ENCODE results near the gene CYSRT1.
A peak's percentile ranks its signal among the peaks of the same experiment; 100 is the strongest.

CYSRT1 gene

GRCh38 chr9:137224830-137225694 is at the start of gene CYSRT1:
CYSRT1 (plus strand) TSS chr9:137225174; CDS start chr9:137225622, 448 bp downstream.
- DNase-seq (ENCODE audit: low read depth in 2 of 2): no peak

GRCh38 chr9:137175345-137175961 is 49.5 kb upstream of the CYSRT1 start:
- no peak for DNase-seq (ENCODE audit: low read depth in 2 of 2)

- peak in 1 of 2 experiments; percentile 21 for DNase-seq (ENCODE audit: low read depth in 2 of 2)
Measured at GRCh38 chr9:137176302-137177182, 48.4 kb upstream of the CYSRT1 start.

GRCh38 chr9:137178201-137178938 is 46.6 kb upstream of the CYSRT1 start:
- DNase-seq (ENCODE audit: low read depth in 2 of 2): no peak

- DNase-seq (ENCODE audit: low read depth in 2 of 2): no peak
Measured at GRCh38 chr9:137178939-137179630, 45.9 kb upstream of the CYSRT1 start.

- DNase-seq (ENCODE audit: low read depth in 2 of 2): no peak
Measured at GRCh38 chr9:137179761-137180160, 45.2 kb upstream of the CYSRT1 start.

- DNase-seq (ENCODE audit: low read depth in 2 of 2): no peak
Measured at GRCh38 chr9:137180491-137180890, 44.5 kb upstream of the CYSRT1 start.

- DNase-seq (ENCODE audit: low read depth in 2 of 2): no peak
Measured at GRCh38 chr9:137181680-137182079, 43.3 kb upstream of the CYSRT1 start.

GRCh38 chr9:137182836-137183235 is 42.1 kb upstream of the CYSRT1 start:
- DNase-seq (ENCODE audit: low read depth in 2 of 2): no peak

- no peak for DNase-seq (ENCODE audit: low read depth in 2 of 2)
Measured at GRCh38 chr9:137183980-137184595, 40.9 kb upstream of the CYSRT1 start.

GRCh38 chr9:137184881-137185660 is 39.9 kb upstream of the CYSRT1 start:
- no peak for DNase-seq (ENCODE audit: low read depth in 2 of 2)

- DNase-seq (ENCODE audit: low read depth in 2 of 2): no peak
Measured at GRCh38 chr9:137185921-137186320, 39.1 kb upstream of the CYSRT1 start.

GRCh38 chr9:137186385-137186784 is 38.6 kb upstream of the CYSRT1 start:
- DNase-seq (ENCODE audit: low read depth in 2 of 2): no peak

- no peak for DNase-seq (ENCODE audit: low read depth in 2 of 2)
Measured at GRCh38 chr9:137187386-137187785, 37.6 kb upstream of the CYSRT1 start.

- no peak for DNase-seq (ENCODE audit: low read depth in 2 of 2)
Measured at GRCh38 chr9:137188086-137188489, 36.9 kb upstream of the CYSRT1 start.

GRCh38 chr9:137188490-137189296 is 36.3 kb upstream of the CYSRT1 start, which contains the start of the genes ANAPC2 and SSNA1:
ANAPC2 (minus strand) TSS chr9:137188560; CDS start chr9:137188532, 28 bp downstream.
SSNA1 (plus strand) TSS chr9:137188676; CDS start chr9:137188727, 51 bp downstream.
- DNase-seq (ENCODE audit: low read depth in 2 of 2): peak; percentile 87 to 88

GRCh38 chr9:137189297-137190295 is 35.4 kb upstream of the CYSRT1 start:
- no peak for DNase-seq (ENCODE audit: low read depth in 2 of 2)

Measured in stimulated activated CD4-positive, alpha-beta T cell treated with anti-CD3 and anti-CD28 coated beads, Interleukin-12 subunit alpha, Interleukin-12 subunit beta, amount 100 ng/mL, for 24 hours (primary cell).